HG03354 (cell line): ENCODE results near the gene SCYGR3.

ENCODE experiments used
- ATAC-seq: cut with Tn5 transposase; IDR thresholded peaks from one replicate; pipeline ENCODE4 v1.9.1; 2021; ENCODE audit warnings: mild to moderate bottlenecking; ENCODE audit not compliant: unreplicated experiment, poor library complexity, severe bottlenecking

SCYGR3 gene

DNA sequence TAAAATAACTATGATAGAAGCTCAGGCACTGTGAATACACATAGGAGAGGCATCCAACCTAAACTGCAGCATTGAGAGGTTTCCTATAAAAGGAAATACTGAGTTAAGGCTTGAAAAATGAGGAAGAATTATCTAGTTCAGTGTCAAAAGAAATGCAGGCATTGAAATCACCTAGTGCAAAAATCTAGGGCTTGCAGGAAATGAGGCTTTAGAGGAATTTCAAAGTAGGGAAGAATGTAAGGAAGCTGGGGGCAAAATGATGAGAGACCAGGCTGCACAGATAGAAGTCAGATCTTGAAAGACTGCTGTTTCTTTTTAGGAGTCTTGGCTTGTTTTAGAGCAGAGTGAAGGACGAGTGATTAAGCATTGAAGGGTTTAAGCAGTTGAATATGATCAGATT lies 44.0 kb downstream of the SCYGR3 start:
- ATAC-seq = no peak

DNA sequence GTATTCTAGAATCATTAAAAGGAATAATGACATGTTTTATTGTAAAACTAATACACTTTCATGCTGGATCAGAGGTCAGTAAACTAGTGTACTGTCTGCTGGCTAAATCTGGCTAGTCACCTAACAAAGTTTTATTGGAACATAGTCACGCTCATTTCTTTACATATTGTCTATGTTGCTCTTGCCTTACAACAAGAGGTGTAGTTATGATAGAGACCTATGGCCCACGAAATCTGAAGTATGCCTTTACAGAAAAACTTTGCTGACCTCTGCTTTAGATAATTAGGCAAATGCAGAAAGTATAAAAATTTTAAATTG lies 45.8 kb downstream of the SCYGR3 start:
- no peak for ATAC-seq

- no peak for ATAC-seq
Observed at GRCh38 chr2:227566012-227566411, 48.6 kb downstream of the SCYGR3 start.

DNA sequence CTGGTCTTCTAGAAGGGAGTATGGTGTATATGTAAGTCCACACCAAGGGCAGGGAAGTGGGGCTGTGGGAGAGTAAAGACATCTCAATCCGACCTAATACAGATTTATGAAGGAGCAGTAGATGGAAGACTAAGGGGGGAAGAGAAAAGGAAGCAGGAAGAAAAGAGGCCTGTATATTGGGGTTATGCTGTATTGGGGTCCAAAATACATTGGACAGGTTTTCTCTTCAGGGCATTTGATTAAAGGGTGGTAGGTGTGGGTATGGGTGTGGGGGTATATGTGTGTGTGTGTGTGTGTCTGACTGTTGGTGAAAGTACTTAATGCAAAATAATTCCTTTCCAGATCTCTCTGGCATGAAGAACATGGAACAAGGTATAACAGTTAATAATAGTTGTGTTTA lies 49.6 kb downstream of the SCYGR3 start:
- ATAC-seq = no peak
